ENCODE data around the gene DHRSX. TPM values are rescaled to one million over a fixed set of nuclear protein-coding genes. Genes with fewer than 3 reads are reported as not detected.
A peak's percentile ranks its signal among the peaks of the same experiment; 100 is the strongest.
"Not testable (repeated sequence)": the region's sequence is repeated elsewhere in the genome, so short reads cannot be mapped to it uniquely, and the experiment has no call there.

DHRSX gene
- total RNA-seq, 3 donors from 2014 or later (not counting 1 experiment from before 2014, with no cell fraction given): 21.5 to 26.1 (median 22.9) TPM

DNA sequence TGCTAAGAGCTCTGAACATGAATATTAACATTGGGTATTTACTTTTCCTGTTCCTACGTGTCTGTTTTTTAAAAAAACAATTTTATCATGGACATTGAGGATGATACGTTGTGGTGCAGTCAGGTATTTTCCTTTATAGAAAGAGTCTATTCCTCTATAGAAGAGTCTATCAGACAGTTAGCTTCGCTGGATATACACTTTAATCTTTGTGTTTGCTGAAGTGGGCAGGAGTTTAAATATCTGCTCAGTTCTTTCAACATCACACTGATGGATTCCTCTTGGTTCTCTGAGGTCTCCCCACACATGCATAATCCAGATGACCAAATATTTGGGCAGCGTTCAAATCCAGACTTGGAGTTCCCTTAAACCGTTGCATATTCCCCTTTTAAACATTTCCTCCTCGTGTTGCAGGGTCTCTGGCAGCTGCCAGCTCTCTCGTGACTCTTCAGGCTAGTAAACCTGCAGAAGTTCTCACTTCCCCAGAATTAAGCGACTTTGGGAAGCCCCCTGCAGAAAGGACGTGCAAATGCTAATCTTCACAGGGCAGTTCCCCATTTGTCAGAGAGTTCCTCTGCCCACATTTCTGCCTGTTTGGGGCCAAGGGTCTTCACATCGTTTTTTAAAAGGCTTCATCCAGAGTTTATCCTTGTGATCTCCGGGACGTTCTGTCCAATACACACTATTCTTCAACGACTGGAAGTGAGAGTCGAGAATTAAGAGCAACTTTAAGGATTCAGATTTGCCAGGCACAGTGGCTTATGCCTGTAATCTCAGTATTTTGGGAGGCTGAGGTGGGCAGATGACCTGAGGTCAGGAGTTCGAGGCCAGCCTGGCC lies 20.5 kb upstream of the DHRSX start:
- Histone ChIP-seq H3K27ac (ENCODE audit: low read length) (peak overlapping the region; percentile 15), H3K4me1 (ENCODE audit: control insufficient read depth, insufficient read depth, low read length) (no peaks in the 10 kb centered on the region), H3K4me3 (ENCODE audit: low read length) (no peak overlapping the region), H3K9me3 (ENCODE audit: control insufficient read depth, insufficient read depth, low read length) (no peaks in the 10 kb centered on the region), H3K36me3 (ENCODE audit: control insufficient read depth, insufficient read depth, low read length) (no peaks in the 10 kb centered on the region), H3K27me3 (ENCODE audit: control insufficient read depth, insufficient read depth, low read length) (no peaks in the 10 kb centered on the region)
- Mint-ChIP-seq H3K36me3 (no peaks in the 10 kb centered on the region), H3K27me3 (ENCODE audit: low read depth in 2 of 2) (peaks cover 5 to 9% of the 10 kb centered on the region in 2 donors), H3K4me1 (no peaks in the 10 kb centered on the region), H3K9me3 (no peaks in the 10 kb centered on the region), H3K4me3 (no peak overlapping the region), H3K27ac (no peak overlapping the region)
- DNase-seq (peak in 1 of 2 donors; percentile 11), ATAC-seq (peak in 2 of 3 donors; percentile 29 to 56)
- 11% methylated on average over 13 of the region's 15 CpGs for WGBS (ENCODE audit: insufficient coverage)
- TF ChIP-seq, protein P1, sequence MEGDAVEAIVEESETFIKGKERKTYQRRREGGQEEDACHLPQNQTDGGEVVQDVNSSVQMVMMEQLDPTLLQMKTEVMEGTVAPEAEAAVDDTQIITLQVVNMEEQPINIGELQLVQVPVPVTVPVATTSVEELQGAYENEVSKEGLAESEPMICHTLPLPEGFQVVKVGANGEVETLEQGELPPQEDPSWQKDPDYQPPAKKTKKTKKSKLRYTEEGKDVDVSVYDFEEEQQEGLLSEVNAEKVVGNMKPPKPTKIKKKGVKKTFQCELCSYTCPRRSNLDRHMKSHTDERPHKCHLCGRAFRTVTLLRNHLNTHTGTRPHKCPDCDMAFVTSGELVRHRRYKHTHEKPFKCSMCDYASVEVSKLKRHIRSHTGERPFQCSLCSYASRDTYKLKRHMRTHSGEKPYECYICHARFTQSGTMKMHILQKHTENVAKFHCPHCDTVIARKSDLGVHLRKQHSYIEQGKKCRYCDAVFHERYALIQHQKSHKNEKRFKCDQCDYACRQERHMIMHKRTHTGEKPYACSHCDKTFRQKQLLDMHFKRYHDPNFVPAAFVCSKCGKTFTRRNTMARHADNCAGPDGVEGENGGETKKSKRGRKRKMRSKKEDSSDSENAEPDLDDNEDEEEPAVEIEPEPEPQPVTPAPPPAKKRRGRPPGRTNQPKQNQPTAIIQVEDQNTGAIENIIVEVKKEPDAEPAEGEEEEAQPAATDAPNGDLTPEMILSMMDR (IDR thresholded peaks at IDR 0.05): no peak
- intact Hi-C loops (cut with micrococcal nuclease): no loop called here

DNA sequence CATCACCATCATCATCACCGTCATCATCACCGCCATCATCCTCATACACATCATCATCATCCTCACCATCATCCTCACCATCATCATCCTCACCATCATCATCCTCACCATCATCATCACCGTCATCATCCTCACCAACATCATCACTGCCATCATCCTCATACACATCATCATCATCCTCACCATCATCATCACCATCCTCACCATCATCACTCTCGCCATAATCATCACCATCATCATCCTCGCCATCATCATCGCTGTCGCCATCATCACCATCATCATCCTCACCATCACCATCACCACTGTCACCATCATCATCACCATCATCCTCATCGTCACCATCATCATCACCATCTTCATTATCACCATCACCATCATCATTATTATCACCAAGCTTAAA lies 19.8 kb upstream of the DHRSX start:
- Mint-ChIP-seq H3K27me3 (ENCODE audit: low read depth in 2 of 2) (peaks cover 0 to 6% of the 10 kb centered on the region in 2 donors), H3K4me1 (no peaks in the 10 kb centered on the region), H3K27ac (no peak overlapping the region), H3K4me3 (no peak overlapping the region), H3K9me3 (no peaks in the 10 kb centered on the region), H3K36me3 (no peaks in the 10 kb centered on the region)
- intact Hi-C loops (cut with micrococcal nuclease): no loop called here
- Histone ChIP-seq H3K27me3 (ENCODE audit: control insufficient read depth, insufficient read depth, low read length) (no peaks in the 10 kb centered on the region), H3K27ac (ENCODE audit: low read length) (no peak overlapping the region), H3K9me3 (ENCODE audit: control insufficient read depth, insufficient read depth, low read length) (no peaks in the 10 kb centered on the region), H3K4me1 (ENCODE audit: control insufficient read depth, insufficient read depth, low read length) (no peaks in the 10 kb centered on the region), H3K36me3 (ENCODE audit: control insufficient read depth, insufficient read depth, low read length) (no peaks in the 10 kb centered on the region), H3K4me3 (ENCODE audit: low read length) (no peak overlapping the region)
- ATAC-seq (no peak), DNase-seq (no peak)
- TF ChIP-seq, protein P1 (IDR thresholded peaks at IDR 0.05): no peak
- 97% methylated on average over 8 of the region's 8 CpGs for WGBS (ENCODE audit: insufficient coverage)

DNA sequence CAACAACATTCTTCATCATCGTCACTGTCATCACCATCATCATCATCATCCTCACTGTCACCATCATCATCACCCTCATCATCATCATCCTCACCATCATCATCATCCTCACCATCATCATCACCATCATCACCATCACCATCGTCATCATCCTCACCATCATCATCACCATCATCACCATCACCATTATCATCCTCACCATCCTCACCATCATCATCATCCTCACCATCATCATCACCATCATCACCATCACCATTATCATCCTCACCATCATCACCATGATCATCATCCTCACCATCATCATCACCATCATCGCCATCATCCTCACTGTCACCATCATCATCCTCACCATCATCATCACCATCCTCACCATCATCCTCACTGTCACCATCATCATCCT lies 18.9 kb upstream of the DHRSX start:
- H3K4me3 Mint-ChIP-seq; intact Hi-C loops (cut with micrococcal nuclease); H3K27ac ChIP-seq (ENCODE audit: low read length); ATAC-seq; H3K4me1 ChIP-seq (ENCODE audit: control insufficient read depth, insufficient read depth, low read length); H3K27ac Mint-ChIP-seq; DNase-seq; H3K27me3 ChIP-seq (ENCODE audit: control insufficient read depth, insufficient read depth, low read length); H3K4me1 Mint-ChIP-seq; H3K36me3 ChIP-seq (ENCODE audit: control insufficient read depth, insufficient read depth, low read length); H3K36me3 Mint-ChIP-seq; H3K4me3 ChIP-seq (ENCODE audit: low read length); H3K9me3 Mint-ChIP-seq; H3K9me3 ChIP-seq (ENCODE audit: control insufficient read depth, insufficient read depth, low read length); H3K27me3 Mint-ChIP-seq (ENCODE audit: low read depth in 2 of 2): not testable (repeated sequence)
- WGBS (ENCODE audit: insufficient coverage): 80% methylated on average over 3 of the region's 3 CpGs

DNA sequence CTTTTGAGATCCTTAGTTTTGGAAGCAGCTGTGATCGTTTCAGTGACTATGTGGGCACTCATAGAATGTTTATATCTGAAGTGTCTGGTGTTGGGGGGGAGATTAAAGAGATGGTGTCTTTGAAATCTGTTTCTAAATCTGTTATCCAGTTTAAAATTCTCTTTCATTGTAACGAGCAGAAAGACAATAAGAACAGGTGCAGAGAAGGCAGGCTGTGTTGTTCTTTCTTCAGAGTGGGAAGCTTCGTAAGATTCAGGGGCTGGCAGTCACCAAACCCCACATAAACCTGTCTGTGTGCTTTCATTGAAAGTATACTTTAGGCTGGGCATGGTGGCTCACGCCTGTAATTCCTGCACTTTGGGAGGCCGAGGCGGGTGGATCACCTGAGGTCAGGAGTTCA lies 16.3 kb upstream of the DHRSX start:
- Mint-ChIP-seq H3K27ac (no peak overlapping the region), H3K36me3 (no peaks in the 10 kb centered on the region), H3K9me3 (no peaks in the 10 kb centered on the region), H3K4me3 (no peak overlapping the region), H3K27me3 (ENCODE audit: low read depth in 2 of 2) (peaks cover 0 to 3% of the 10 kb centered on the region in 2 donors), H3K4me1 (no peaks in the 10 kb centered on the region)
- no peak overlapping the region for H3K4me3 ChIP-seq (ENCODE audit: low read length)
- TF ChIP-seq, protein P1 (IDR thresholded peaks at IDR 0.05): no peak
- WGBS (ENCODE audit: insufficient coverage): 75% methylated on average over 6 of the region's 6 CpGs
- H3K9me3 ChIP-seq (ENCODE audit: control insufficient read depth, insufficient read depth, low read length): no peaks in the 10 kb centered on the region
- DNase-seq: no peak
- no peaks in the 10 kb centered on the region for H3K27me3 ChIP-seq (ENCODE audit: control insufficient read depth, insufficient read depth, low read length)
- intact Hi-C loops (cut with micrococcal nuclease): no loop called here
- H3K36me3 ChIP-seq (ENCODE audit: control insufficient read depth, insufficient read depth, low read length): no peaks in the 10 kb centered on the region
- no peaks in the 10 kb centered on the region for H3K4me1 ChIP-seq (ENCODE audit: control insufficient read depth, insufficient read depth, low read length)
- ATAC-seq: no peak
- H3K27ac ChIP-seq (ENCODE audit: low read length): no peak overlapping the region
